Fibroblast of lung (primary cell): ENCODE results near the gene REX1BD.

ENCODE experiments used
- EZH2 ChIP-seq: IDR thresholded peaks from 2 replicates; pipeline ENCODE4 v1.5.1; 2012; ENCODE audit warnings: low read length, control low read depth, mild to moderate bottlenecking; ENCODE audit errors: missing control alignments
- TF ChIP-seq, protein P1 (sequence below), 2 donors: IDR thresholded peaks in 1 of 2; conservative IDR thresholded peaks in 1 of 2; 1 replicate in 1 of 2; 2 replicates in 1 of 2; pipeline ENCODE4 v1.5.1; 2011 to 2012; ENCODE audit warnings: low read length in 2 of 2, control low read depth in 1 of 2, inconsistent platforms in 1 of 2, low read depth in 1 of 2, mild to moderate bottlenecking in 1 of 2

GRCh38 chr19:18637673-18638630, 49.4 kb downstream of the REX1BD start:
- TF ChIP-seq EZH2 = no peak
- TF ChIP-seq, protein P1, sequence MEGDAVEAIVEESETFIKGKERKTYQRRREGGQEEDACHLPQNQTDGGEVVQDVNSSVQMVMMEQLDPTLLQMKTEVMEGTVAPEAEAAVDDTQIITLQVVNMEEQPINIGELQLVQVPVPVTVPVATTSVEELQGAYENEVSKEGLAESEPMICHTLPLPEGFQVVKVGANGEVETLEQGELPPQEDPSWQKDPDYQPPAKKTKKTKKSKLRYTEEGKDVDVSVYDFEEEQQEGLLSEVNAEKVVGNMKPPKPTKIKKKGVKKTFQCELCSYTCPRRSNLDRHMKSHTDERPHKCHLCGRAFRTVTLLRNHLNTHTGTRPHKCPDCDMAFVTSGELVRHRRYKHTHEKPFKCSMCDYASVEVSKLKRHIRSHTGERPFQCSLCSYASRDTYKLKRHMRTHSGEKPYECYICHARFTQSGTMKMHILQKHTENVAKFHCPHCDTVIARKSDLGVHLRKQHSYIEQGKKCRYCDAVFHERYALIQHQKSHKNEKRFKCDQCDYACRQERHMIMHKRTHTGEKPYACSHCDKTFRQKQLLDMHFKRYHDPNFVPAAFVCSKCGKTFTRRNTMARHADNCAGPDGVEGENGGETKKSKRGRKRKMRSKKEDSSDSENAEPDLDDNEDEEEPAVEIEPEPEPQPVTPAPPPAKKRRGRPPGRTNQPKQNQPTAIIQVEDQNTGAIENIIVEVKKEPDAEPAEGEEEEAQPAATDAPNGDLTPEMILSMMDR (conservative IDR thresholded peaks at IDR 0.05 in 1 of 2, IDR thresholded peaks at IDR 0.05 in 1 of 2; ENCODE audit: low read depth in 1 of 2, low read length in 2 of 2) = no peak
